ENCODE measurements around the gene LIPK.

LIPK gene

DNA sequence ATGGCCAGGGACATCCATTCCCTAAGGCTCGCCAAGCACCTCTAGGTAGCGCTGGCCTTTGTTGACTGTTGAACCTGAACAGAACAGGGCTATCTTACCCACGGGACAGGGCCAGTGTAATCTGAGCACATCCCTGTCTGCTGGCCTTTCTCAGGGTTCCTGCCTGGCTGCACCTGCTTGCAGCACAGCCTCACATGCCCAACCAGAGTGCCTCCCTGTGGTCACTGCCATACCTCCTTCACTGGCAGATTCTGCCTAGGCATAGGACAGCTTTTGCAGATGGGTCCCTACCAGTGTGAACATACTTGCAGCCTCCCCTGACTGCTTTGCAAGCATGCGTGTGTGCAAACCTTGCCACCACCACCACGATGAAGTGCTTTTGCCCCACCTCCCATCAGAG lies 38.0 kb downstream of the LIPK start:
- no peaks in the 10 kb centered on the region for H3K4me1 Mint-ChIP-seq (ENCODE audit: low read depth)
- H3K9me3 Mint-ChIP-seq = peaks cover 4% of the 10 kb centered on the region
- H3K27ac Mint-ChIP-seq = no peak overlapping the region
- no peaks in the 10 kb centered on the region for H3K36me3 Mint-ChIP-seq (ENCODE audit: low read depth)
- no peak overlapping the region for H3K4me3 Mint-ChIP-seq
- H3K27me3 Mint-ChIP-seq = peaks cover 8% of the 10 kb centered on the region

DNA sequence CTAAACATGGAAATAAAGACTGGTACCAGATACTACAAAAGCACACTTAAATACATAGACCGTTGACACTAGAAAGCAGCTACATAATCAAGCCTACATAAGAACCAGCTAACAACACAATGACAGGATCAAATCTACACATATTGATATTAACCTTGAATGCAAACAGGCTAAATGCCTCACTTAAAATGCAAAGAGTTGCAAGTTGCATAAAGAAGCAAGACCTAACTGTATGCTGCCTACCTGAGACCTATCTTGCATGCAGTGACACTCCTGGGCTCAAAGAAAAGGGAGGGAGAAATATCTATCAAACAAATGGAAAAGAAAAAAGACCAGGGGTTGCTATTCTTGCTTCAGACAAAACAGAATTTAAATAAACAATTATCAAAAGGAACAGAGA lies 39.6 kb downstream of the LIPK start:
- peaks cover 3% of the 10 kb centered on the region for H3K27me3 Mint-ChIP-seq
- H3K9me3 Mint-ChIP-seq = peaks cover 4% of the 10 kb centered on the region
- H3K4me1 Mint-ChIP-seq (ENCODE audit: low read depth) = no peaks in the 10 kb centered on the region
- no peak overlapping the region for H3K4me3 Mint-ChIP-seq
- no peaks in the 10 kb centered on the region for H3K36me3 Mint-ChIP-seq (ENCODE audit: low read depth)
- H3K27ac Mint-ChIP-seq = no peak overlapping the region

DNA sequence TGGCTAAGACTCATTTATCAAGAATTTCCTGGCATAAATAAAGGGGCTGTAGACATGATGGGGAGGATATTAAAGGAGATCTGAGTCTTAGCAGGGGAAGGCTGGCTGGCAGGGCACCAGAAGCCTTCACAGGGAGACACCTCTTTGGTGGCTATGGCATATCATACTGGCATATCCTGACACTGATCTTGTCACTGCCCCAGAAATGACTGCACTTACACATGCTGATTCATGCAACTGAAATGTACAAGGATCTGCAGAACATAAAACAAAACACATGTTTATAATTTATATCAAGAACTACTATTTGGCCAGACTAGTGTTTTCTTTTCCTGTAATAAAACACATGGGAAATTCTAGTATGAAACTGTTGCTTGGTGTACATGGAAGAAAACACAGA lies 48.2 kb downstream of the LIPK start:
- no peaks in the 10 kb centered on the region for H3K36me3 Mint-ChIP-seq (ENCODE audit: low read depth)
- H3K4me3 Mint-ChIP-seq = no peak overlapping the region
- no peaks in the 10 kb centered on the region for H3K27me3 Mint-ChIP-seq
- peaks cover 7% of the 10 kb centered on the region for H3K4me1 Mint-ChIP-seq (ENCODE audit: low read depth)
- no peak overlapping the region for H3K27ac Mint-ChIP-seq
- no peaks in the 10 kb centered on the region for H3K9me3 Mint-ChIP-seq

GRCh38 chr10:88755753-88756152 lies 49.7 kb downstream of the LIPK start:
- Mint-ChIP-seq H3K36me3 (ENCODE audit: low read depth) (no peaks in the 10 kb centered on the region), H3K4me1 (ENCODE audit: low read depth) (peaks cover 7% of the 10 kb centered on the region), H3K9me3 (no peaks in the 10 kb centered on the region), H3K27ac (no peak overlapping the region), H3K27me3 (no peaks in the 10 kb centered on the region), H3K4me3 (no peak overlapping the region)

- Mint-ChIP-seq H3K4me1 (ENCODE audit: low read depth) (peaks cover 7% of the 10 kb centered on the region), H3K27ac (no peak overlapping the region), H3K27me3 (no peaks in the 10 kb centered on the region), H3K9me3 (no peaks in the 10 kb centered on the region), H3K36me3 (ENCODE audit: low read depth) (no peaks in the 10 kb centered on the region), H3K4me3 (no peak overlapping the region)
Observed at GRCh38 chr10:88756660-88757059, 50.6 kb downstream of the LIPK start.

GRCh38 chr10:88759366-88760101 lies 53.5 kb downstream of the LIPK start, which contains the start of gene LIPN:
Gene LIPN, plus strand, starts transcription at chr10:88760020. Its CDS starts 1,386 bp downstream, at chr10:88761406.
- peaks cover 14% of the 10 kb centered on the region for H3K4me1 Mint-ChIP-seq (ENCODE audit: low read depth)
- peaks cover 4% of the 10 kb centered on the region for H3K27me3 Mint-ChIP-seq
- no peaks in the 10 kb centered on the region for H3K36me3 Mint-ChIP-seq (ENCODE audit: low read depth)
- no peaks in the 10 kb centered on the region for H3K9me3 Mint-ChIP-seq
- H3K4me3 Mint-ChIP-seq = no peak within 1 kb of the TSS
- no peak within 1 kb of the TSS for H3K27ac Mint-ChIP-seq

DNA sequence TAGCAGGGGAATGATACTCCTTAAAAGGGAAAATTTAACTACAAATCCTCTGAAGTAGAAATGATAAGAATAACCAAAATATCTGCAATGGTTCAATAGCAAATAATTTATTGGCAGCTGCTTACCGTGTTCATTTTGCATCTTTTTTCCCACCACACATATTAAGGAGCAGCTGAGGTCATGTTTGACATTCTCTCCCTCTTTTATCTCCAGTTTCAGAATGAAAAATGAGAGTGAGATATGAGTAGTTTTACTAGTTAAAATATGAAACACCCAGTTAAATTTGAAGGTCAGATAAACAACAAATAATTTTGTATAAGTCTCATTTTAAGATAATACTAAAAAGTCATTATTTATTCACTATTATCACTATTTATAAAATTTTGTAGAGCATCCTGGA lies 56.9 kb downstream of the LIPK start:
- no peaks in the 10 kb centered on the region for H3K9me3 Mint-ChIP-seq
- peaks cover 12% of the 10 kb centered on the region for H3K27me3 Mint-ChIP-seq
- no peak overlapping the region for H3K4me3 Mint-ChIP-seq
- no peaks in the 10 kb centered on the region for H3K36me3 Mint-ChIP-seq (ENCODE audit: low read depth)
- peaks cover 7% of the 10 kb centered on the region for H3K4me1 Mint-ChIP-seq (ENCODE audit: low read depth)
- no peak overlapping the region for H3K27ac Mint-ChIP-seq

- peaks cover 12% of the 10 kb centered on the region for H3K27me3 Mint-ChIP-seq
- no peaks in the 10 kb centered on the region for H3K36me3 Mint-ChIP-seq (ENCODE audit: low read depth)
- no peak overlapping the region for H3K27ac Mint-ChIP-seq
- no peak overlapping the region for H3K4me3 Mint-ChIP-seq
- peaks cover 7% of the 10 kb centered on the region for H3K4me1 Mint-ChIP-seq (ENCODE audit: low read depth)
- H3K9me3 Mint-ChIP-seq = no peaks in the 10 kb centered on the region
Observed at GRCh38 chr10:88763441-88763840, 57.4 kb downstream of the LIPK start.

DNA sequence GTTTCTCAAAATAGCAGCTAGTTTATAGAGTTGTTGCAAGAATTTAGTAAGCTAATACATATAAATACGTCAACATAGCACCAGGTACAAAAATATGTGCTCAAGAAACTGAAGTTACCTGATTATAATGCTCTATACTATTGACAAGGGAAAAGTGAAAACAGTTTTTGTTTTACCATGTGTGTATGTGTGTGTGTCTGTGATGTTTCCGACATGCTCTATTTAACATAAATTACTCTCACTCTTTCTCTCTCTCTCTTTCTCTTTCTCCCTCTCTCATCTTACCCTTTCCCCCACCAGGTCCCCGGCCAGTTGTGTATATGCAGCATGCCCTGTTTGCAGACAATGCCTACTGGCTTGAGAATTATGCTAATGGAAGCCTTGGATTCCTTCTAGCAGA lies 58.1 kb downstream of the LIPK start:
- no peaks in the 10 kb centered on the region for H3K9me3 Mint-ChIP-seq
- H3K36me3 Mint-ChIP-seq (ENCODE audit: low read depth) = no peaks in the 10 kb centered on the region
- peaks cover 12% of the 10 kb centered on the region for H3K27me3 Mint-ChIP-seq

GRCh38 chr10:88765816-88766215 lies 59.8 kb downstream of the LIPK start:
- Mint-ChIP-seq H3K4me1 (ENCODE audit: low read depth) (peaks cover 7% of the 10 kb centered on the region), H3K27me3 (peaks cover 12% of the 10 kb centered on the region), H3K4me3 (no peak overlapping the region), H3K27ac (no peak overlapping the region), H3K9me3 (no peaks in the 10 kb centered on the region), H3K36me3 (ENCODE audit: low read depth) (no peaks in the 10 kb centered on the region)

More for the DNA sequence above, 58.1 kb downstream of the LIPK start:
- no peak overlapping the region for H3K27ac Mint-ChIP-seq
- peaks cover 7% of the 10 kb centered on the region for H3K4me1 Mint-ChIP-seq (ENCODE audit: low read depth)
- H3K4me3 Mint-ChIP-seq = no peak overlapping the region

DNA sequence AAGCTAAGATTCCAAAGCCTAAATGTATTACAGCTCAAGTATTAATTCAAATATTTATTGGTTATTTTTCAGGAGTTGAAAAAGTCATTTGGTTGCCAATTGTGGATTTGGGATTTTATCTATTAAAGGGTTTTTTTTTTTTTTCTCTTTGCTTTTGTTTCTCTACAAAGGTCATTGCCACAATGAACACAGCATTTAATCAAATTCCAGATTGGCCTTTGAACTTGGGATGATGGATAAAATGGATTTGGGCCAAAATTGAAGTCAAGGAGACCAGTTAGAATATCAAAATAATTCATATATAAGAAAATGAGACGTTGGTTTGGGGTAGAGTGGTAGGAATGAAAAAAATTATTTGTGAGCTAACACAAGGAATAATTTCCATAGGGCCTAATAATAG lies 63.3 kb downstream of the LIPK start:
- H3K27me3 Mint-ChIP-seq = peaks cover 13% of the 10 kb centered on the region
- H3K9me3 Mint-ChIP-seq = no peaks in the 10 kb centered on the region
- H3K27ac Mint-ChIP-seq = no peak overlapping the region
- H3K36me3 Mint-ChIP-seq (ENCODE audit: low read depth) = no peaks in the 10 kb centered on the region
- no peaks in the 10 kb centered on the region for H3K4me1 Mint-ChIP-seq (ENCODE audit: low read depth)
- no peak overlapping the region for H3K4me3 Mint-ChIP-seq

DNA sequence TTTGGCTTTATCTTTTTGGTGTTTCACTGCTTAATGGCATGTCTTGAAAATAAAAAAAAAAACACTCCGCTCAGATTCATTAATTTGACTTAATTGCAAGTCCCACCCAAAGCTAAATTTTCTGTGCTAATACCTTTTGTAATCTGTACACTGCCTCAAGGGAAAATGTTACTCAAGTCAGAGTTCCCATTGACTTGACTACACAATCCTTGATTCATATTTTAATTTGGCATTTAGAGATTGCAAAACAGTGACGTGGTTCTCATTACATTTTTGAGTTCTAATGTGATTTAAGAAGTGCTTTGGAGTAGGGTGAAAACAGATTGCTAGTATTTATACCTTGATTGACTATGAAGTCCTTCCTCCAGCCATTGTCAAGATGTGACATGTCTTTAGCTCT lies 75.2 kb downstream of the LIPK start:
- H3K36me3 Mint-ChIP-seq (ENCODE audit: low read depth) = no peaks in the 10 kb centered on the region
- peaks cover 9% of the 10 kb centered on the region for H3K4me1 Mint-ChIP-seq (ENCODE audit: low read depth)
- H3K27me3 Mint-ChIP-seq = peaks cover 5% of the 10 kb centered on the region
- no peak overlapping the region for H3K4me3 Mint-ChIP-seq
- no peak overlapping the region for H3K27ac Mint-ChIP-seq
- no peaks in the 10 kb centered on the region for H3K9me3 Mint-ChIP-seq

GRCh38 chr10:88782222-88782621 lies 76.2 kb downstream of the LIPK start:
- Mint-ChIP-seq H3K27me3 (peaks cover 9% of the 10 kb centered on the region), H3K36me3 (ENCODE audit: low read depth) (no peaks in the 10 kb centered on the region), H3K9me3 (no peaks in the 10 kb centered on the region), H3K4me1 (ENCODE audit: low read depth) (peaks cover 9% of the 10 kb centered on the region), H3K27ac (no peak overlapping the region), H3K4me3 (no peak overlapping the region)

DNA sequence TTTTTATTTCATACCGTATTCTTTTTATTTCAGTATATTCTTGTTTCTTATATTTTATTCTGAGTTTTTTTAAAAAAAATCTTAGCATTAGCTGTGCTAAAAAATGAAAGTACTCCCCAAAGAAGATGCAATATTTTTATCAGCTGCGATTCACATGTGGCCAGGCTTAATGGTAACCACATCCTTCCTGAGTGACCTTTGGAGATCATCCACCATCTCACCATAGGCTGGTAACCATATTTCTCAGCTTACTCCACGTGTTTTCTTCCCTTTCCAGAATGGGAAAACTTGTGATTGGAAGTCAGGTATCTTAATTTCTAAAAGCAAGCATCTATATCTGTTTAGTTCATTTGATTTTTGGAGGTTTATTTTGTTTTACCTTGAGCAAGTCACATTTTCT lies 77.7 kb downstream of the LIPK start:
- no peak overlapping the region for H3K27ac Mint-ChIP-seq
- H3K9me3 Mint-ChIP-seq = no peaks in the 10 kb centered on the region
- H3K27me3 Mint-ChIP-seq = peaks cover 9% of the 10 kb centered on the region
- peaks cover 9% of the 10 kb centered on the region for H3K4me1 Mint-ChIP-seq (ENCODE audit: low read depth)
- no peaks in the 10 kb centered on the region for H3K36me3 Mint-ChIP-seq (ENCODE audit: low read depth)
- H3K4me3 Mint-ChIP-seq = no peak overlapping the region

DNA sequence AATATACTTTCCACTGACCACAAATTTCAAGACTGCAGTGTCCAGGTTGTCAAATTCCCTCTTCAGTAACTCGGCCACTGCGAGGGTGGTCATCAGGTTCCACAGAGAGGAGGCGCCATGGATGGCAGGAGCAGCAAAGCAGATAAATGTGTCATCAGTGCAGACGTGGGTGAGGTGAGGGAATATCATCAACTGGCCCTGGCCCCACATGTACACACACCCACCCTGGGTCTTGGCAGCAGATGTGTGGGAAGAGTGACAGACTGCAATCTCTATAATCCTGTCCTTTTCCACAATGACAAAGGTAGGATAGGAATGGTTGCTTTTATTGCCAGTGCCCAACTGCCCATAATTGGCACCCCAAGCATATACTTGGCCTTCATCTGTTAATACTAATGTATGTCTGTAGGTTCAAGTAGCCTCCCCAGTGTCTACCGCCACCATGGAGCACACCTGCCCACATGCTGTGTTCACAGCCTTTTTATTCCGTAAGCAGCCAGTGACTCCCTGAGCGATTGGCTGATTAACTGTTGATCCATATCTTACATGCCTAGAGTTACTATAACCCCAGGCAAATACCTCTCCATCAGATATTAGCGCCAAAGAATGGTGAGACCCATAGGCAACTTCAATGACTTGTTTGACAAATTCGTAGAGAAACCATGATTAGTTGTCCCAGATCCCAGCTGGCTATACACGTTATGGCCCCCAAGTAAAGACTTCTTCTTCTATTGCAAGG lies 80.2 kb downstream of the LIPK start:
- peaks cover 9% of the 10 kb centered on the region for H3K4me1 Mint-ChIP-seq (ENCODE audit: low read depth)

More for the DNA sequence above, 80.2 kb downstream of the LIPK start:
- H3K27ac Mint-ChIP-seq = no peak overlapping the region
- H3K9me3 Mint-ChIP-seq = no peaks in the 10 kb centered on the region
- H3K36me3 Mint-ChIP-seq (ENCODE audit: low read depth) = no peaks in the 10 kb centered on the region
- H3K4me3 Mint-ChIP-seq = no peak overlapping the region
- peaks cover 9% of the 10 kb centered on the region for H3K27me3 Mint-ChIP-seq
